GM04503 (cell line): ENCODE data around the gene DNAJC8.
A peak's percentile ranks its signal among the peaks of the same experiment; 100 is the strongest.

Source experiments
- DNase-seq: peaks from one replicate; pipeline ENCODE4 v3.0.0-alpha.2; 2012; ENCODE audit warnings: low read depth

The DNAJC8 gene

DNA sequence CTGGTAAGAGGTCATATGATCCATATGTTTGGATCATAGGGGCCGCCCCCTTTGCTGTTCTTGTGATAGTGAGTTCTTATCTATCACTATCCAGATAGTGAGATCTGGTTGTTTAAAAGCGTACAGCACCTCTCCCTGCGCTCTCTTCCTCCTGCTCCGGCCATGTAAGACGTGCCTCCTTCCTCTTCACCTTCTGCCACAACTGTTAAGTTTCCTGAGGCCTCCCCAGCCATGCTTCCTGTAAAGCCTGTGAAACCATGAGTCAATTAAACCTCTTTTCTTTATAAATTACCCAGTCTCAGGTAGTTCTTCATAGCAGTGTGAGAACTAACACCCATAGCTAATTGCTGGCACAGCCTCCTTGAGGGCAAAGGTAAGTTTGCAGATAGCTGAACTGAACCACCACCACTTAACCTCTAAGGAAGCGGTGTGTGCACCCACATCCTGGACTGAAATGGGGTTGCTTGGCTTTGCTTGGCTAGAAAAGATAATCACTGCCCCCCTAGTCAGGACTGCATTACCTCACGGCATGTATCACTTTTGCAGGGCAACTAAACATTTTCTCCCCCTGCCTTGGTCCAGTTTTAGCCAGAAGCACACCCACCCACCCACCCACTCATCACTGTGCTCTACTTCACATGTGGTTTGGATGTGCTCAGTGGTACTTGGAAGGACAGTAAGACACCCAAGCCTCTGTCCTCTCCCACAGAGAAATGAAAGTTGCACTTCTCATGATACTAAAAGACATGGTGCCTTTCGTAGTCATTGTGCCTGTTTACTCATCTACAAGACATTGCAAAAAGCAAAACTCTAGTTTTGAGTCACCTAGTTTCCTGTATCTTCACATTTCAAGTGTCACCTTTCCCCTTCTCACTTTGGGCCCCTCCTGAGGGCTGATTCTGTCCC lies 33.2 kb downstream of the DNAJC8 start:
- no peak for DNase-seq

DNA sequence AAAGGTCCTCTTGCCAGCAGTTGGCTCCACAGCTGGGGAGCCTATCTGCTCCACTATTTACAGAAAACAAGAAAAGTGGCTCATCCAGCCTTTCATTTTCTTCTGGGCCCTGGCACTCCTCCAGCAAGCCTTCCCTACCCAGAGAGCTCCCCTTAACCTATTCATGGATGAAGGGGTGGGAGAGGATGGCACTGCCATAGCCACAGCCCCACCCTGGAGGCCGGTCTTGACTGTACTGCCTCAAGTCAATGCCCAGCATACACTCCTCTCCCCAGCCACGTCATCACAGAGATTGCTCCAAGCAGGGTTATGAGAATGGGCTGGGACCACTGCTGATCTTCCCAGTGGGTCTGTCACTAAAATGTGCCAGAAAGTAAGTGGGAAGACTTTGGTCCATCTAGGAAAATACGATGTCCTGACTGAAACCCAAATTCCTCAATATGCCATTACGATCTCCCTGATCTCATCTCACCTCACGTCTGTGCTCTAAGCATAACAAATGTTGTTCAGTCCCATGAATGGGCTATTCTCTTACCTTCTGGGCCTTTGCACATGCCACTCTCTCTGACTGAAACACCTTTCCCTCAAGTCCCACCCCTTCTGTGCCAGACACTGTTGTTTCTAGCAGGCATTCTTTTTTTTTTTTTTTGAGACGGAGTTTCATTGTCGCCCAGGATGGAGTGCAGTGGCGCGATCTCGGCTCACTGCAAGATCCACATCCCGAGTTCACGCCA lies 35.0 kb downstream of the DNAJC8 start:
- no peak for DNase-seq

DNA sequence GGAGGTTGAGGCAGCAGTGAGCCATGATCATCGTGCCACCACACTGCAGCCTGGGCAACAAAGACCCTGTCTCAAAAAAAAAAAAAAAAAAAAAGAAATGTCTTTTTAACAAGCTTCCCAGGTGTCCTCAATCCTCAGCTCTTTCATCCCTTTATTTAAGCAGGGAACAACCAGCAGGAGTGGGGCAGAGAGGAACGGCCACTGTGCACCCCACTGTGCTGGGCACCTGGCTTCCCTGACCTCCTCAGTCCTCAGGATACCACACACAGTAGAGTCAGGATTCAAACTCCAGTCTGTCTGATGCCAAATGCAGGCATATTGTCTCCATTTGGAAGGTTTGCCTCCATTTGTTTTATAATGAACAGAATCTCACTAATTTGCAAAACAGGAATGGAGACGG lies 36.5 kb downstream of the DNAJC8 start:
- no peak for DNase-seq

DNA sequence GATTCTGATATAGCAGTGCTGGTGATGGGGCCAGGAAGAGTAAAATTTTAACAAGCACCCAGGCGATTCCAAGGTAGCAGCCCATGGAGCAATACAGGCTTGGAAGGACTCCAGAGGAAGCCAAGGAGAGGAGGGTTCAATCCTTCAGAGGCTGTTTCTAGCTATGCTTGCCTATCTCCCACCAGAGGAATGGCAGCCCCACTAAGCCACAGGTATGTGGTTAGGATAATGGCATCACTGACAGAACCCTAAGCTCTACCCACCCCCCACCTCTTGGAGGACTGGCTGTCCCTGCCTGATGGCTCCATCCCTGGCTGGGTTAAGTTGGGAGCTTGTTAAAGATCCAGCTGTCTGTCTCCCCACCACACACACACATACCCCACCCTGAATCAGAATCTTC lies 37.0 kb downstream of the DNAJC8 start:
- no peak for DNase-seq

DNA sequence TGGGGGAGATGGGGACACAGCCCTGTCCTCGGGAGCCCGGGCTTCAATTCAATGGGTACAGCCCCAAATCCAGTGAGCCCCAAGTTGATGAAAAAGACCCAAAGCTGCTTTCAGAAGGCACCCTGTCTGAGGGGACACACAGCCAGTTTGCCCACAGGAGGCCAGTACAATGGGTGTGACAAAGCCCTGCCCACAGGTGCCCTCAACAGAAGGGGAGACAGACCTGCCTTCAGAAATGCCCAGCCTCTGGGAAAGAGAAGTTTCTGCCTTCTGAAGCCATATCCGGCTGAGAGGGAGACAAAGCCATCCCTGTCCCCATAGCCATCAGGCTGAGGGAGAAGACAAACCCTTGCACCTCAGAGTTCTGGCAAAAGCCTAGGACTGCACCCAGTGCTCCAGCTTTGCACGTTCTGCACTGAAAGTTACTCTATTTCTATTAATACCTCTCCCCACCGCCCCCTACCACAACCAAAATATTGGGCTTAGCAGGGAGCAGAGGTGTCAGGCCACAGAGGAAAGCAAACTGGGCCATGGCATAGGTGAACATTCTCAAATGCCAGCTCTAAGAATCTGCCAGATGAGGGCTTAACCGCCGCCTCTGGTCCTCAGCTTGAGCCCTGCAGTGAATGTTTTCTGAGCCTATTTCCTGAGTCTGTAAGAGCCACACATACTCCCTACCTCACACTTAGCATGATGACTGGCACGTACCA lies 38.3 kb downstream of the DNAJC8 start:
- no peak for DNase-seq

DNA sequence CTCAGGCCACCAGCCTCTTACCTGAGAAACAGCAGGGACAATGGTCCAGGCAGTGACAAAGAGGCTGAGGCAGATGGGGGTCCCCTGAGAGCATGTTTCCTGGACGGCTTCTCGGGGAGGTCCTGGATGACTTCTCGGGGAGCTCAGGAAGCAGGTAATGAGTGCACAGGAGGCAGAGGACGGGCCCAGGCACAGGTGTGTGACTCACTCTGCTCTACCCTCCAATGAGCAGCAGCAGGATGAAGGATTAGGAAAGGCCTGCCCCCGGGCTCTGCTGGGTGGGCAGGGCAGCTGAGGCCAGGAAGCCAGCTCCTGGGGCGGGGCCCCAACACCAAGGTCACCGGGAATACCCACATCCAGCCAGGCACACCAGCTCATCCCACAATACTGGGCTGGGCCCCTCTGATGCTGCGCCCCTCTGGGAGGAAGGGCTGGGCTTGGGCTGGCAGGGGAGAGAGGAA lies 39.1 kb downstream of the DNAJC8 start:
- DNase-seq: no peak

DNA sequence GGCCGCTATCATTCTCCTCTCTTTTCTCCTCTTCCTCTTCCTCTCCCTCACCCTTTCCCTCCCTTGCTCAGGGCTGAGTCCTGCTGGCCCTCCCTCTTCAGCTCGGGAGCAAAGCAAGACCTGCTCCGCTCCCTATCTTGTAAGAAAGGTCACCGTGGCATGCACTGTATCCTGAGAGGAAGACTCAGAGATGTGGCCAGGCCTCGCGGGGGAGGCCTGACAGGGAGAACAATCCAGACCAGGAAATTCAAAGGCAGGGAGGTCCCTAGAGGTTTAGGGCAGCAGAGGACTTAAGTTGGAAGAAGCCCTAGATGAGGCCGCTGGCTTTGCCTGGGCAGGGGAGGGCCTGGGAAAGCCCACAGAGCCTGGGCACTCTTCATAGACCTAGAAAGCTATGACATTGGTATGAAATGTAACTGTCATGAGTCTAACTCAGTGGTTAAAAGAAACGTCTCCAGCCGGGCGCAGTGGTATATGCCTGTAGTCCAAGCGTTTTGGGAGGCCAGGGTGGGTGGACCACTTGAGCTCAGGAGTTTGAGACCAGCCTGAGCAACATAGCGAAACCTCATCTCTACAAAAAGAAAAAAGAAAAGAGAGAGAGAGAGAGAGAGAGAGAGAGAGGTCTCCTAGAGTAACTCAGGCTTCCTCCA lies 41.7 kb downstream of the DNAJC8 start:
- no peak for DNase-seq

DNA sequence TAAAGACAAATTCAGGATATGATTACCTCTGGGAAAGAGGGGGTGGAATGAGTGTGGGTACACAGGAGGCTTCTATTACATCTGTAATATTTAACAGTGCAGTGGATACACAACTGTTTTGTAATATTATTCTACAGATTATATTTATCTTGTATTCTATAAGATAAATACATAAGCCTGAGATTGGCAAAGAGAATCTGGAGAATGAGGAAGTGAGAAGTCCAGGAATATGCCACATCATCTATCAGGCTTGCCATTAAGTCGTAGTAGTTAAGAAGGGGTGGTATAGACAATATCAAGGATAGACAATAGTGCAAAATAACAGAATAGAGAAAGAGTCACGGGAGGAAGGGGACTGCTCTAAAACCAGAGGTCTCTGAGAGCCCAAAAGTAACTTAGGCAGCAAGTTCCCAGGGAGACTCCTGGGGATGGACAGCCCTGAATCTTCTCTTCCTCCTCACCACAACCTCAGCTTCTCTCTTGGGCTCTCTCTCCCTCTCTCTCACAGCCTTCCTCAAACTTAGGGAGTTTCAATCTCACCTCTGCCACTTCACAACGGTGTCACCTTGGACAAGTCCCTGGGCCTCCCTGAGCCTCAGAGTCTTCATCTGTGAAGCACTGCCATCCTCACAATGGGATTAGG lies 42.4 kb downstream of the DNAJC8 start:
- no peak for DNase-seq

DNA sequence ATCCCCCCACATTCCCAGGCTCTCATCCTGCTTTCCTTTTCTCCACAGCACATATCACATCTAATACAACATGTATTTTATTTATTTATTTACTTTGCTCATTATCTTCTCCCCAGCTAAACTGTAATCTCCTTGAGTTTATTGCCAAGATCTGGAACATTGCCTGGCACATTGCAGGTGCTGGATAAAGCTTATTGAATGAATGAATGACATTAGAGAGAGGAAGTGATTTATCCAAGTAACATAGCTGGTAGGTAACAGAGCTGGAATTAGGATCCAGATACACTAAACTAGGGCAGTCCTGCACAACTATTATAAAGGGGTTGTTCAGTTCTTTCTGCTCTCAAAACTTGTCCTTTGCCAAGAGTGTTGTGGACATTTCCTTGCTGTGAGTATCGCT lies 47.8 kb downstream of the DNAJC8 start:
- DNase-seq: no peak

DNA sequence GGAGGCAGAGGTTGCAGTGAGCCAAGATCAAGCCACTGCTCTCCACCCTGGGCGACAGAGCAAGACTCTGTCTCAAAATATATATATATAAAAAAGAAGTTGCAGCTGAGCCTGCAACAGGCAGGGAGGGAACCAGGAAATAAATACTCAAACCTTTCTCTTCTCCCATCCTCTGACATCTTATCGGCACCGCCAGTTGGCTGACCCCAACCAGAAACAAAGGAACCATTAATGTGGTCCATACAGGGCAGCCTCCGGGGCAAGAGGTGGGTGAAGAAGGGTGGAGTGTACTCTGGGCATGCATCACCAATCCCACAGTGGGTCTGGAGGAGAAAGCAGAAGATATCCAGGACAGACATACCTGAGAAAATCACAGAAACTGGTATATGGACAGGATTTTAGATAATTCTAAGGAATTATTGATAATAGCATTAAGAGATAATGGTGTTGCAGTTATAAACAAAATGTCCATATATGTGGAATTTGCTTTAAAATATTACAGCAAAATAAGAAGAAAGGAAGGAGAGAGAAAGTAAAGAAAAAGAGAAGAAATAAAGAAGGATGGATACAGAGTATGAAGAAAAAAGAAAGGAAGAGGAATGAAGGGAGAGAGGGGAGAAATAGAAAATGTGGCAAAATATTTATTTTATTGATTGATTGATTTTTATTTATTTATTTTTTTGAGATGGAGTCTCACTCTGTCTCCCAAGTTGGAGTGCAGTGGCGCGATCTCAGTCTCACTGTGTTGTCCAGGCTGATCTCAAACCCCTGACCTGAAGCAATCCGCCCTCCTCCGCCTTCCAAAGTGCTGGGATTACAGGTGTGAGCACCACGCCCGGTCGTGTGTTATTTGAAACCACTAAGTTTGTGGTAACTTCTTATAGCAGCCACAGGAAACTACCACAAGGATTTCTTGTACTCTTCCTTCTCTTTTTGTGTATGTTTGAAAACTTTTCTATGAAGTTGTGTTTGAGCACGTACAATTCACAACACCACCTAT lies 52.2 kb downstream of the DNAJC8 start:
- no peak for DNase-seq

DNA sequence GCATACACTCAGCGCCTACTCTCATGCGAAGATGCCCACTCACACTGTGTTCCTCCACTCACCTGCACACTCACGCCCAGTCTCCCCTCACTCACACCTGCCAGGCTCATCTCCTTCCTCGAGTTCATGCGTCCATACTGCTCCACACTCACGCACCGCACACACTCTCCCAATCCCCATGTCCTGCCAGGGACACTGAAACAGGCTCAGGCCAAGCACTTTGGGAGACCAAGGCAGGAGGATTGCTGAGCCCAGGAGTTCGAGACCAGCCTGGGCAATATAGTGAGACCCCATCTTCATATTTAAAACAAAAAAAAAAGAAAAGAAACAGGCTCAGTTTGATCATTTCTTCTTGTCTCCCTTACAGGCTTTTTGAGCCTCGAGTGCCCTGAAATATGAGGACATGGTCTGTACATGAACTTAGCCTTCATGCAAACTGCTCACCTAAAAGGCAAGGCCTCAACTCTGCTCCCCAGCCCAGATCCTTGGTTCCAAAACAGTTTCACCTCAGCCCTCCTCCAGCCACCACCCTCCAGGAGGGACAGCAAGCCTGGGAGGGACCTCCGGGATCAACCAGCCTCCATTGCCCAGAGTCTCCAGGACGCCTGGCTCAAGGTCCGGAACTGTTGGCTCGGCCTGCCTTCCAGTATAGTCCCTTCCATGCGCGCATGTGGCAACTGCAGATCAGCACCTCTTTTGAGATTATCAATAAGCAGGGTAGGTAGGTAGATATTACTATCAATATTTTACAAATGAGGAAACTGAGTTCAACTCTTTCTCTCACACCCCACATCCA lies 53.9 kb downstream of the DNAJC8 start:
- no peak for DNase-seq

DNA sequence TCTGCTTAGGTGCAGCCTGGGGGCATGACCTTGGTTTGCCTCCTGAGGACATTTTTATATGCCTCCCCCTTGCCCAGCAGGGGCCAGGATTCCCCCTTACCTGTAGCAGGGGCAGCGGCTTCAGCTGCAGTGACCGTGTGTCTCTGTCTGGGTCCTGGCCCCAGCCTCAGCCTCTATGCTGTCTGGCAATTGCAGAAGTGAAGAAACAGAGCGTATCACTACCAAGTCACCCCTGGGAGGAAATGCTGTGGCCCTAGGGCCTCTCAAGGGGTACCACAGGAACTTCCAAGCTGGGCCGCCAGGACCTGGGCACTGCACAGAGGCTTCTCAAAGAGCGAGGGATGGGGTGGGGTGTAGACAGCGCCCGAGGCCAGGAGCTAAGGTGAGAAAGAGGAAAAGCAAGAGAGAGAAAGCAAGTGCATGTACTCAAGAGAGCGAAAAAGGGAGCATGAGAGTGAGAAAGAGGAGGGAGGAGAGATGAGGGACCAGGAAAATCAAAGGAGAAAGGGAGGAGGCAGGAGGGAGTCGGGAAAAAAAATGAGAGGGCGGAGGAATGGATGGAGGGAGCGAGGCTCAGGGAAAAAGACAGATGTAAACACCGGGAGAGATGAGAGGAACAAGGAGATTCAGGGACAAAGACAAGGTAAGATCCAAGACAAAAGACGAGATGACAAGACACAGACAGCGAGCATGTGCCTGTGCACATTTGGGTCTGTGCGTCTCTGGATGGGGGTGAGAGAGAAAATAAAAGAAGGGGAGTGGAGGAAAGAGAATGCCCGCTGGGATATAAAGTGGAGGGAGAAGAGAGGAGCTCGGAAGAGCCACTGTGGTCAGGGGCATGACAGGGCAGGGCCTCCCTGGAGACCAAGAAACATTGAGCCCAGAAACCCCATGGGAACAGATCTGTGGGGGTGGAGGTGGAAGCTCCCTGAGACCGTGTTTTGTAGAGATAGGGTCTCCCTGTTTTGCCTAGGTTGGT lies 56.0 kb downstream of the DNAJC8 start, which contains the start of gene PTAFR:
TSS of gene PTAFR (minus strand) at position 199 of the 979 bp plus-strand sequence. CDS start 25,669 bp downstream, outside the sequence.
- DNase-seq: no peak

DNA sequence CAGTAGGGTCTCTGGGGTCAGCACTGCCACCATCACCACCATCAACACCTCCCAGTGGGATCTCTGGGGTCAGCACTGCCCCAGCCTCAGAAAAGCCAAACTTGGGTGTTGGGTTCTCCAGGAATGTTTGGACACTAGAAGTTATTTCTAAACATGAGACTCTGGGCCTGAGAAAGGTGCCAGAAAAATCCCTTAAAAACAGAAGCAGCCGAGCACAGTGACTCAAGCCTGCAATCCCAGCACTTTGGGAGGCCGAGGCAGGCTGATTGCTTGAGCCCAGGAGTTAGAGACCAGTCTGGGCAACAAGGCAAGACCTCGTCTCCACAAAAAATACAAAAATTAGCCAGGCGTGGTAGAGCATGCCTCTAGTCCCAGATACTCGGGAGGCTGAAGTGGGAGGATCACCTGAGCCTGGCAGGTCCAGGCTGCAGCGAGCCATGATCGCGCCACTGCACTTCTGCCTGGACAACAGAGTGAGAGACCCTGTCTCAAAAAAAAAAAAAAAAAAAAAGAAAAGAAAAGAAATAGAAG lies 56.8 kb downstream of the DNAJC8 start:
- DNase-seq: no peak

DNA sequence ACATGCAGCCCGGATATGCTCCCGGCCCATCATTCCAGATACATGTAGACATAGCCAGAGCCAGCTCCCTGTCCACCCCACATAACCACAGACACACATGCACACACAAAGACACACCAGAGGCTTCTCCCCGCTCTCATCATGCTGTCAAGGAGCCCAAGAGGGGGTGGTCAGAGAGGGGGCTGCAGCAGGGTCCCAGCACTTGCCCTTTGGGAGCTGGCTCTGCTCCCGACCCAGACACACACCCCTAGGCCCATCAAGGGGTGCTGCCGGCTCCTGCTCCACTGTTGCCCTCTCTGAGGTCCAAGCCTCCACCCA lies 58.9 kb downstream of the DNAJC8 start:
- no peak for DNase-seq

DNA sequence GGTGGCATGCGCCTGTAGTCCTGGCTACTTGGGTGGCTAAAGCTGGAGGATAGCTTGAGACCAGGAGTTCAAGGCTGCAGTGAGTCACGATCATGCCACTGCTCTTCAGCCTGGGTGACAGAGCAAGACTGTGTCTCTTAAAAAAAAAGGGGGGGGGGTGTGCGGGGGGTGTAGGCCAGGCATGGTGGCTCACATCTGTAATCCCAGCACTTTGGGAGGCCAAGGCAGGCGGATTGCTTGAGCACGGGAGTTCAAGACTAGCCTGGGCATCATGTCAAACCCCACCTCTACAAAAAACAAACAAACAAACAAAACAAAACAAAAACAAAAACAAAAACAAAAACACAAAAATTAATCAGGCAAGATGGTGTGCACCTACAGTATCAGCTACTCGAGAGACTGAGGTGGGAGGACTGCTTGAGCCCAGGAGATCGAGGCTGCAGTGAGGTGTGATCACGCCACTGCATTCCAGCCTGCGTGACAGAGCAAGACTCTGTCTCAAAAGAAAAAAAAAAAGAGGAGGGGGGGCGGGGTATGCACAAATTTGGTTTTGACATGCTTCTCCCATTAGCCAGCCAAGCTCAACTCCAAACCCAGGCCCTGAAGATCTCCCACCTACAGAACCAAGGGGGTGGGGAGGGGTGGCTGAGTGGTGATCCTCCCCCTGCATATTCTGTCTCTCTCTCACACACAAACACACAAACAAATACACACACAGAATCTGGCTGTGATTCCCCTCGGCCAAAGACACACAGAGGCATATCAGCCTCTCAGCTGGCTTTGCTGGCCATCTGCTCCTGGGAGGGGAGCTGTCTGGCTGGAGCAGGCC lies 59.5 kb downstream of the DNAJC8 start:
- DNase-seq: peak; percentile 23

DNA sequence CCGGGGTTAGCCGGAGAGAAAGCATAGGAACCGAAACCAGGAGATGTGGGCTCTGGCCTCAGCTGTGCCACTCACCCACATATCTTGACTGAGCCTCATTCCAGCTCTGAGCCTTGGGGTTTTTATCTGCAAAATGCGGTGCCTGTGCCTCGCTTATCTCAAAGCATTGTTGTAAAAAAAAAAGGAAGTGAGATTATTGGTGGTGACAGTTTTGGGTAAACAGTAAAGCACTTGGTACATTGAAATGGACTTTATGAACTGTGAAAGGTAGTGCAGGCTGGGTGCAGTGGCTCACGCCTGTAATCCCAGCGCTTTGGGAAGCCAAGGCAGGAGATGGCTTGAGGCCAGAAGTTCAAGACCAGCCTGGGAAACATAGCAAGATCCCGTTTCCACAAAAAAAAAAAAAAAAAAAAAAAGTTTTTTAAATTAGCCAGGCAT lies 60.1 kb downstream of the DNAJC8 start:
- no peak for DNase-seq

DNA sequence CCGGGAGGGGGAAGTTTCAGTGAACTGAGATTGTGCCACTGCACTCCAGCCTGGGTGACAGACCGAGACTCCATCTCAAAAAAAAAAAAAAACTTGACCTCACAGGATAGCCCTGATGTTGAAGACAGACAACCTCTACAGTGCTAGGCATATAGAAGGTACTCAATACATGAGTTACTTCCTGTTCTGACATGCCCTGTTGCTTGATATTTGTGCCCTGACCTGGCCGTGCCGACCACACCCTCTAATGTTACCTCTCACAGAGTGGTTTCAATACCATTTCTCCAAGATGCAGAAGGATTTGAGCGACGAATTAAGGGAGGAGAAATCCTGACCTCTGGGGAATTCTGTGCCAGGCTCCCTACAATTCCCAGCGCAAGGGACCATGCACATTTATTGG lies 61.6 kb downstream of the DNAJC8 start:
- no peak for DNase-seq
